Measurements from ENCODE around the gene GREM1. TPM values are rescaled to one million over a fixed set of nuclear protein-coding genes. Genes with fewer than 3 reads are reported as not detected.

Gene GREM1
- total RNA-seq, 2 experiments from 2014 or later: not detected

GRCh38 chr15:32721596-32721995 is 3.8 kb downstream of the GREM1 start:
- ATAC-seq (ENCODE audit: poor library complexity) (no peak), DNase-seq (no peak)
- POLR2A ChIA-PET: no interaction called here
- no peak for TF ChIP-seq CTCF (IDR thresholded peaks at IDR 0.05)
- peaks cover 15% of the 10 kb centered on the region for H3K4me1 ChIP-seq (ENCODE audit: insufficient read depth, low read length)
- Mint-ChIP-seq H3K27me3 (peaks cover 72% of the 10 kb centered on the region), H3K27ac (no peak overlapping the region), H3K4me1 (ENCODE audit: low read depth) (peaks cover 14% of the 10 kb centered on the region), H3K36me3 (ENCODE audit: low read depth) (no peaks in the 10 kb centered on the region), H3K9me3 (no peaks in the 10 kb centered on the region), H3K4me3 (no peak overlapping the region)
- H3K27me3 ChIP-seq (ENCODE audit: control insufficient read depth in 1 of 2, insufficient read depth in 2 of 2, low read length in 2 of 2): peaks cover 27 to 41% of the 10 kb centered on the region in 2 experiments
- intact Hi-C loops (cut with DNase I, micrococcal nuclease): no loop called here
- CTCF ChIA-PET: no interaction called here
- H3K36me3 ChIP-seq (ENCODE audit: insufficient read depth, low read length): no peaks in the 10 kb centered on the region
- H3K4me3 ChIP-seq (ENCODE audit: low read length): no peak overlapping the region
- peaks cover 0 to 12% of the 10 kb centered on the region in 2 experiments for H3K9me3 ChIP-seq (ENCODE audit: control insufficient read depth in 1 of 2, insufficient read depth in 1 of 2, low read length in 2 of 2)
- no peak overlapping the region for H3K27ac ChIP-seq (ENCODE audit: low read depth in 1 of 2, low read length in 2 of 2)

GRCh38 chr15:32722136-32722535 is 4.3 kb downstream of the GREM1 start:
- intact Hi-C loops (cut with DNase I, micrococcal nuclease): no loop called here
- Histone ChIP-seq H3K9me3 (ENCODE audit: control insufficient read depth in 1 of 2, insufficient read depth in 1 of 2, low read length in 2 of 2) (peaks cover 0 to 12% of the 10 kb centered on the region in 2 experiments), H3K4me3 (ENCODE audit: low read length) (no peak overlapping the region), H3K27me3 (ENCODE audit: control insufficient read depth in 1 of 2, insufficient read depth in 2 of 2, low read length in 2 of 2) (peaks cover 27 to 36% of the 10 kb centered on the region in 2 experiments), H3K36me3 (ENCODE audit: insufficient read depth, low read length) (no peaks in the 10 kb centered on the region), H3K4me1 (ENCODE audit: insufficient read depth, low read length) (peaks cover 15% of the 10 kb centered on the region), H3K27ac (ENCODE audit: low read depth in 1 of 2, low read length in 2 of 2) (no peak overlapping the region)
- H3K9me3 Mint-ChIP-seq: no peaks in the 10 kb centered on the region
- peaks cover 9% of the 10 kb centered on the region for H3K4me1 Mint-ChIP-seq (ENCODE audit: low read depth)
- ATAC-seq (ENCODE audit: poor library complexity) (no peak), DNase-seq (no peak)
- H3K4me3 Mint-ChIP-seq: no peak overlapping the region
- no peak overlapping the region for H3K27ac Mint-ChIP-seq
- POLR2A ChIA-PET: no interaction called here
- H3K27me3 Mint-ChIP-seq: peaks cover 72% of the 10 kb centered on the region
- CTCF ChIA-PET: no interaction called here
- no peak for TF ChIP-seq CTCF (IDR thresholded peaks at IDR 0.05)
- no peaks in the 10 kb centered on the region for H3K36me3 Mint-ChIP-seq (ENCODE audit: low read depth)

- Histone ChIP-seq H3K27me3 (ENCODE audit: control insufficient read depth in 1 of 2, insufficient read depth in 2 of 2, low read length in 2 of 2) (peaks cover 20 to 25% of the 10 kb centered on the region in 2 experiments), H3K36me3 (ENCODE audit: insufficient read depth, low read length) (no peaks in the 10 kb centered on the region), H3K9me3 (ENCODE audit: control insufficient read depth in 1 of 2, insufficient read depth in 1 of 2, low read length in 2 of 2) (peaks cover 0 to 8% of the 10 kb centered on the region in 2 experiments), H3K4me1 (ENCODE audit: insufficient read depth, low read length) (peaks cover 6% of the 10 kb centered on the region), H3K4me3 (ENCODE audit: low read length) (no peak overlapping the region), H3K27ac (ENCODE audit: low read depth in 1 of 2, low read length in 2 of 2) (no peak overlapping the region)
- ChIA-PET CTCF (no interaction called here), POLR2A (interaction anchor here (1.0 kb wide), 1 partner anchor 19 kb away, joined by 3 read pairs; no protein-coding TSS in a partner anchor)
- Mint-ChIP-seq H3K27me3 (peaks cover 79% of the 10 kb centered on the region), H3K4me1 (ENCODE audit: low read depth) (peaks cover 9% of the 10 kb centered on the region), H3K36me3 (ENCODE audit: low read depth) (no peaks in the 10 kb centered on the region), H3K9me3 (peaks cover 2% of the 10 kb centered on the region), H3K4me3 (no peak overlapping the region), H3K27ac (no peak overlapping the region)
- DNase-seq (no peak), ATAC-seq (ENCODE audit: poor library complexity) (no peak)
- intact Hi-C loops (cut with DNase I, micrococcal nuclease): no loop called here
- TF ChIP-seq CTCF (IDR thresholded peaks at IDR 0.05): no peak
Observed at GRCh38 chr15:32723171-32723948, 5.6 kb downstream of the GREM1 start.

All from CD4-positive, alpha-beta T cell (primary cell).